Measurements from ENCODE around the gene CACNA1E.

- TF ChIP-seq MXI1 (IDR thresholded peaks at IDR 0.05; ENCODE audit: borderline replicate concordance, low read depth, low read length), result no peak
- TF ChIP-seq, protein P1, sequence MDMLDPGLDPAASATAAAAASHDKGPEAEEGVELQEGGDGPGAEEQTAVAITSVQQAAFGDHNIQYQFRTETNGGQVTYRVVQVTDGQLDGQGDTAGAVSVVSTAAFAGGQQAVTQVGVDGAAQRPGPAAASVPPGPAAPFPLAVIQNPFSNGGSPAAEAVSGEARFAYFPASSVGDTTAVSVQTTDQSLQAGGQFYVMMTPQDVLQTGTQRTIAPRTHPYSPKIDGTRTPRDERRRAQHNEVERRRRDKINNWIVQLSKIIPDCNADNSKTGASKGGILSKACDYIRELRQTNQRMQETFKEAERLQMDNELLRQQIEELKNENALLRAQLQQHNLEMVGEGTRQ (IDR thresholded peaks at IDR 0.05; ENCODE audit: low read depth, low read length), result no peak
- no peak for TF ChIP-seq RCOR1 (IDR thresholded peaks at IDR 0.05; ENCODE audit: insufficient replicate concordance, low read length)
- no peak for TF ChIP-seq RAD21 (IDR thresholded peaks at IDR 0.05; ENCODE audit: low read length)
- TF ChIP-seq CTCF (conservative IDR thresholded peaks at IDR 0.05; ENCODE audit: low read depth, low read length), result no peak
- TF ChIP-seq POLR2A (IDR thresholded peaks at IDR 0.05; ENCODE audit: low read depth, low read length), result no peak
- TF ChIP-seq MAFK (IDR thresholded peaks at IDR 0.05; ENCODE audit: low read depth, low read length), result no peak
- no peak for TF ChIP-seq SMC3 (IDR thresholded peaks at IDR 0.05; ENCODE audit: low read depth, low read length)
- TF ChIP-seq CHD1 (IDR thresholded peaks at IDR 0.05; ENCODE audit: low read depth, low read length), result no peak
- TF ChIP-seq RFX5 (IDR thresholded peaks at IDR 0.05; ENCODE audit: low read depth, low read length), result no peak
- no peak for TF ChIP-seq NFE2L2 (IDR thresholded peaks at IDR 0.05; ENCODE audit: low read depth, low read length)
- no peak for TF ChIP-seq BHLHE40 (IDR thresholded peaks at IDR 0.05; ENCODE audit: low read depth, low read length)
Observed at GRCh38 chr1:181548497-181548896, 65.2 kb downstream of the CACNA1E start.

Data from IMR-90 (cell line).